Adipocyte (in vitro differentiated cells): ENCODE results near the gene APBA2.
A peak's percentile ranks its signal among the peaks of the same experiment; 100 is the strongest.
"Not testable (repeated sequence)": the region's sequence is repeated elsewhere in the genome, so short reads cannot be mapped to it uniquely, and the experiment has no call there.

Experiments used
- DNase-seq: peaks from one replicate; pipeline ENCODE4 v3.0.0-alpha.2; 2015; ENCODE audit warnings: low read depth
- H3K27me3 ChIP-seq: replicated peaks from 2 replicates; pipeline ENCODE4 v1.7.0; 2013; ENCODE audit warnings: mild to moderate bottlenecking, low read length, moderate library complexity; ENCODE audit not compliant: control insufficient read depth, insufficient read depth
- H3K36me3 ChIP-seq: 2 replicates; pipeline ENCODE4 v1.7.0; 2013; ENCODE audit warnings: low read length, mild to moderate bottlenecking, moderate library complexity; ENCODE audit not compliant: control insufficient read depth, insufficient read depth, severe bottlenecking
- H3K4me1 ChIP-seq: 2 replicates; pipeline ENCODE4 v1.7.0; 2013; ENCODE audit warnings: mild to moderate bottlenecking, low read length, moderate library complexity; ENCODE audit not compliant: control insufficient read depth, insufficient read depth
- H3K4me3 ChIP-seq: 2 replicates; pipeline ENCODE4 v1.7.0; 2013; ENCODE audit warnings: mild to moderate bottlenecking, low read length, moderate library complexity
- H3K9ac ChIP-seq: 2 replicates; pipeline ENCODE4 v1.7.0; 2013; ENCODE audit warnings: mild to moderate bottlenecking, low read length, moderate library complexity
- H3K9me3 ChIP-seq: 2 replicates; pipeline ENCODE4 v1.7.0; 2013; ENCODE audit warnings: mild to moderate bottlenecking, low read length, moderate library complexity; ENCODE audit not compliant: control insufficient read depth

The APBA2 gene

GRCh38 chr15:29035336-29036285 lies 149.8 kb downstream of the APBA2 start:
- no peak overlapping the region for H3K4me3 ChIP-seq
- DNase-seq: no peak
- H3K4me1 ChIP-seq: no peaks in the 10 kb centered on the region
- H3K9me3 ChIP-seq: no peaks in the 10 kb centered on the region
- peaks cover 8% of the 10 kb centered on the region for H3K27me3 ChIP-seq
- no peak overlapping the region for H3K9ac ChIP-seq
- no peaks in the 10 kb centered on the region for H3K36me3 ChIP-seq

GRCh38 chr15:29037997-29038705 lies 152.4 kb downstream of the APBA2 start:
- no peak for DNase-seq
- Histone ChIP-seq H3K36me3 (no peaks in the 10 kb centered on the region), H3K9me3 (no peaks in the 10 kb centered on the region), H3K27me3 (peaks cover 8% of the 10 kb centered on the region), H3K4me3 (no peak overlapping the region), H3K9ac (no peak overlapping the region), H3K4me1 (no peaks in the 10 kb centered on the region)

DNA sequence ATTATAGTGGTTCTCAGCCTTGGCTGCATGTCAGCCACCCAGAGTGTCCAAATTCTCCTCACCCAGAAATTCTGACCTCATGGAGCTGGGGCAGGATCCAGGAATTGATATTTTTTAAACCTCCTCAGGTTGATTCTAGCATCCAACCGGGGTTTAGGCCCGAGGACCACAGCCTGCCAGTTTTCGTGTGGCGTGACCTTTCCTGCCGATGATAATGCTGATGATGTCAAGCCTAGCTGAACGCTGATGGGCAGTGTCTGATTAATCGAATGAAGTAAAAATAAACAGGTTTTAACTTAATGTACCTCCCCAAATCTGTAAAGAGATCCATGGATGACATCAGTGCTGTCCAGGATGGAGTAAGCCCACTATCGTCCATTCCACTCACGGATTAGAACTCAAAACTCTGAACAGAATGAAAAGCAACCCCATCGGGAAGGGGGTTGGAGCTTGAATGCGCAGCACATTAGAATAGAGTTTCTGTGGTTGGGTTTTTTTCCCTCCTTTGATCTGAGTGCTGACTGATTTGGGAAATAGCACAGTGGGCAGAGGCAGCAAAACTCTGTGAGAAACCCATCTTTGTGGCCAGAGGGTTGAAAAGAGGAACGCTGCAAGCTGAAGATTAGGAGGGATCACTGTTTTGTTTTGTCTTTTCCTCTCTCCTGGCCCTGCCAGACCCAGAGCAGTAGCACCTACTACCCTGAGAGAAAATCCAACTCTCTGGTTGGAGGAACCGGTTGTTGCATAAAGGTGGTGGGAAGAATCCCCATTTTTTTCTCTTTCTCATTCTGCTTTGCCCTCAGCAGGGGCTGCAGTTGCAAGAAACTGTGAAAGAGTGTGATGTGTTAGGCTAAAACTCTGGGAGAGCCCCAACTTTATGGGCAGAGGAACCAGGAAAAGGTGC lies 153.9 kb downstream of the APBA2 start:
- Histone ChIP-seq H3K36me3 (no peaks in the 10 kb centered on the region), H3K4me1 (no peaks in the 10 kb centered on the region), H3K9ac (no peak overlapping the region), H3K4me3 (no peak overlapping the region), H3K27me3 (peaks cover 8% of the 10 kb centered on the region), H3K9me3 (no peaks in the 10 kb centered on the region)
- no peak for DNase-seq

DNA sequence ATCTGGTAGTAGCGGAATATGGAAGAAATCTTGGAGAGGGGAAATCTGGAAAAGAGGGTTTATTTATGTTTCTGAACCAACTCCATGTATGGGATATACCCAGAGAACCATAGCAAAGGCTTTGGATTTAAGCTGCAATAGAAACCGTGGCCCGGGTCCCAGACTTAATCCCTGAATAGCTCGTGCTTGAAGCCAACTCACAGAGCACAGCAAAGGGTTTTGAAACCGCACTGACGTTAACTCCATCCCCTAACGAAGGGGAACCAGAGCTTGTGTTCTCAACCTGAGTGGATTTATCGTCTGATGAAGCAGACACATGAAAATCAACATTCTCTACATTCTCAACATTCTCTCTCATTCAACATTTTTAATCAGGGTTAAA lies 154.6 kb downstream of the APBA2 start:
- H3K9ac ChIP-seq: no peak overlapping the region
- no peak overlapping the region for H3K4me3 ChIP-seq
- H3K27me3 ChIP-seq: peaks cover 8% of the 10 kb centered on the region
- peak; percentile 85 for DNase-seq
- H3K9me3 ChIP-seq: no peaks in the 10 kb centered on the region
- no peaks in the 10 kb centered on the region for H3K4me1 ChIP-seq
- no peaks in the 10 kb centered on the region for H3K36me3 ChIP-seq

DNA sequence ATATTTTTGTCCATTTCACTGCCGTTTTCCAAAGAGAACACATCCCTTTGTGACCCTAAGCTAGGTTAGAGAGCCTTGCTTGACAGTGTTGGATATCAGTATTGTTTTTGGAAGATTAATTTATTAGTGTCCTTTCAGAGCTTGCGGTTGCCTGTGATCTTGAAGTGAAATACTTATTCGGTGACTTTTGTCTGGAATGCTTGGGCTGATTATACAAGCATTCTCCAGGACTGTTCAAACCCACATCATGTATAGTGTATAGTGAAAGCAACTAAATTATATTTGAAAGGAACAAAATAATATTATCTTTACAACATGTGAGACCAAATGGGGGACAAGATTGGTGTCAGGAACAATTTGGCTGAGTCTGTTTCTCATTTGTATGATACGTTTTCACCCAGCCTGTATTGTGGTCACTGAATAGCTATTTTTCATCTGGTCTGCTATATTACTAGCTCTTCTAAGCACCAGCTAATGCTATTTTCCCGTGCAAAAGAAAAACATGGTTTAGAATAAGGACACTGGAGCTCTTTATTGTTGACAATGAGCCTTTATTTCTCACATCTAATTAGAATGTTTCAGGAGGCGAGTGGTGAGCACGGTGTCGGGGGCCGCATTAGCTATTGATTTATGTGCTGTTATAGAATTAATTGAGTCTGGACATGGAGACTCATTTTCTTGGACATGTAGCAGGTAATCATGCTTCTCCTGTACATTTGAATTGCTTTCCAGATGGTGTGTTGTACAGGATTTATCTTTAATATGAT lies 158.1 kb downstream of the APBA2 start:
- peak; percentile 82 for DNase-seq
- H3K9ac ChIP-seq: no peak overlapping the region
- no peak overlapping the region for H3K4me3 ChIP-seq
- H3K36me3 ChIP-seq: no peaks in the 10 kb centered on the region
- peaks cover 14% of the 10 kb centered on the region for H3K27me3 ChIP-seq
- no peaks in the 10 kb centered on the region for H3K4me1 ChIP-seq
- no peaks in the 10 kb centered on the region for H3K9me3 ChIP-seq

DNA sequence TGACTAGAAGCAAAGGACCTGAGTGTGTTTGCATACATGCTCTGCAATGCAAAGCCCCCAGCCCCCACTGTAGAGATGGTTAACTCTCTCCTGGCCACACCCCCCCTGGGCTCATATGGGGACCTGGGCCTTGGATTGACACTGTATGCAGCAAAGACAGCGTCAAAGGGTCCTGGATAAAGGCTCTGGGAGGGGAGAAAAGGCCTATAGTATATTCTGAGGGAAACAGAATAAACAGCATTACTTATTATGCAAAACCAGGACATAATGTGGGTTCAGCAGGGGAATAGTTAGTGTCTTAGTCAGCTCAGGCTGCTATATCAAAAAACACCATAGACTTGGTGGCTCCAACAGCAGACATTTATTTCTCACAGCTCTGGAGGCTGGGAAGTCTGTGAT lies 158.7 kb downstream of the APBA2 start:
- DNase-seq: peak; percentile 27
- Histone ChIP-seq H3K4me3 (no peak overlapping the region), H3K9me3 (no peaks in the 10 kb centered on the region), H3K9ac (no peak overlapping the region), H3K27me3 (peaks cover 14% of the 10 kb centered on the region), H3K4me1 (no peaks in the 10 kb centered on the region), H3K36me3 (no peaks in the 10 kb centered on the region)

DNA sequence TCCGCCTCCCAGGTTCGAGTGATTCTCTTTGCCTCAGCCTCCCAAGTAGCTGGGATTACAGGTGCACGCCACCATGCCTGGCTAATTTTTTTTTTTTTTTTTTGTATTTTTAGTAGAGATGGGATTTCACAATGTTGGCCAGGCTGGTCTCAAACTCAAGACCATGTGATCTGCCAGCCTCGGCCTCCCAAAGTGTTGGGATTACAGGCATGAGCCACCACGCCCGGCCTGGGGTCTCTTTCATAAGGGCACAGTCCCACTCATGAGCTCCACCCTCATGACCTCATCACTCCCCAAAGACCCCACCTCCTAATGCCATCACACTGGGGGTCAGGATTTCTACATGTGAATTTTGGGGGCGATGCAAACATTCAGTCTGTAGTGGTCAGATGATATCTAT lies 159.4 kb downstream of the APBA2 start:
- not testable (repeated sequence) for H3K36me3 ChIP-seq, H3K4me3 ChIP-seq, H3K9me3 ChIP-seq, H3K27me3 ChIP-seq, DNase-seq, H3K4me1 ChIP-seq, H3K9ac ChIP-seq

- DNase-seq: peak; percentile 57
- Histone ChIP-seq H3K4me1 (no peaks in the 10 kb centered on the region), H3K27me3 (peaks cover 5% of the 10 kb centered on the region)
Observed at GRCh38 chr15:29045717-29046116, 159.9 kb downstream of the APBA2 start.

GRCh38 chr15:29046281-29046810 lies 160.6 kb downstream of the APBA2 start:
- Histone ChIP-seq H3K4me1 (no peaks in the 10 kb centered on the region), H3K4me3 (no peak overlapping the region), H3K9me3 (no peaks in the 10 kb centered on the region), H3K9ac (no peak overlapping the region), H3K27me3 (peaks cover 5% of the 10 kb centered on the region), H3K36me3 (no peaks in the 10 kb centered on the region)
- DNase-seq: no peak

More at GRCh38 chr15:29045717-29046116, 159.9 kb downstream of the APBA2 start:
- Histone ChIP-seq H3K36me3 (no peaks in the 10 kb centered on the region), H3K9ac (no peak overlapping the region), H3K4me3 (no peak overlapping the region), H3K9me3 (no peaks in the 10 kb centered on the region)

DNA sequence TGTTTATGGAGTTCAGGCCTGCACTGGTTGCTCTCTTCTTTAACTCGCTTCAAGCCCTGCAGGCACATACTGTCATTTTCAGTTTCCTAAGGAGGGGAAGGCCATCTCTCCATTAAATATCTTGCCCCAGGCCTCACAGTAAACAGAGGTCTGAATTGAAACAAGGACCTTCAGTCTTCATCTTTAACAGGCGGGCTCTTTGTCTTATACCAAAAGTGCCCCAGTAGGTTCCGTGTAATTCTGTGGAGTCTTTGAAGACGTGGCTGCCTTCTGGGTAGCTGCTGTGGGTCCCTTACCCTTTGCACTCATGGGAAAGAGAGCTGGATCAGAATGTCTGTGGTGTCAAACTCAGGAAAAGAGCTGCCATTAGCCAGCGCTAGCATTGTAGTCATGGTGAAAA lies 161.2 kb downstream of the APBA2 start:
- H3K27me3 ChIP-seq: peaks cover 5% of the 10 kb centered on the region
- no peak for DNase-seq
- no peaks in the 10 kb centered on the region for H3K36me3 ChIP-seq
- no peaks in the 10 kb centered on the region for H3K9me3 ChIP-seq
- no peak overlapping the region for H3K9ac ChIP-seq
- H3K4me1 ChIP-seq: no peaks in the 10 kb centered on the region
- no peak overlapping the region for H3K4me3 ChIP-seq
